Gastrocnemius medialis (tissue), 4 donors: ENCODE data around the gene VPS26C. TPM values are rescaled to one million over a fixed set of nuclear protein-coding genes. Genes with fewer than 3 reads are reported as not detected.
"Not testable (repeated sequence)": the region's sequence is repeated elsewhere in the genome, so short reads cannot be mapped to it uniquely, and the experiment has no call there.

ENCODE experiments used
- ATAC-seq, 2 donors: fragments of 150-250 bp; one replicate each; pipeline ENCODE4 v1.9.1; 2016
- DNase-seq, 2 donors: peaks; one replicate each; pipeline ENCODE4 v3.0.0-alpha.2; 2019
- H3K27ac ChIP-seq, 4 donors: fragments of 200-600 bp; sonication (generic); 1 replicate in 1 of 4; 2 replicates in 3 of 4; pipeline ENCODE4 v1.5.1; 2016 to 2018; ENCODE audit warnings: mild to moderate bottlenecking in 2 of 4, moderate library complexity in 1 of 4
- H3K27me3 ChIP-seq, 3 donors: fragments of 200-600 bp; sonication (generic) in 2 of 3; 1 replicate in 1 of 3; 2 replicates in 2 of 3; pipeline versions ENCODE4 v1.5.1 to v1.6.0; 2016 to 2019; ENCODE audit warnings: mild to moderate bottlenecking in 1 of 3, moderate library complexity in 1 of 3
- H3K36me3 ChIP-seq, 2 donors: fragments of 200-600 bp; sonication (generic) in 1 of 2; one replicate each; pipeline ENCODE4 v1.5.1; 2017 to 2018
- H3K4me1 ChIP-seq, 2 donors: fragments of 200-600 bp; sonication (generic) in 1 of 2; one replicate each; pipeline ENCODE4 v1.5.1; 2016 to 2017; ENCODE audit warnings: mild to moderate bottlenecking in 2 of 2
- H3K4me3 ChIP-seq, 4 donors: fragments of 200-600 bp; sonication (generic) in 3 of 4; 1 replicate in 1 of 4; 2 replicates in 3 of 4; pipeline ENCODE4 v1.5.1; 2016 to 2019; ENCODE audit warnings: mild to moderate bottlenecking in 2 of 4
- H3K9me3 ChIP-seq, 3 donors: fragments of 200-600 bp; sonication (generic) in 2 of 3; 1 replicate in 1 of 3; 2 replicates in 2 of 3; pipeline ENCODE4 v1.5.1; 2016 to 2019
- POLR2A ChIP-seq, 2 donors: fragments of 450-650 bp; IDR thresholded peaks; one replicate each; pipeline ENCODE4 v1.6.1; 2017; ENCODE audit warnings: antibody characterized with exemption in 2 of 2, mild to moderate bottlenecking in 2 of 2, moderate library complexity in 2 of 2
- in situ Hi-C, 4 donors: fragments of 200-750 bp; cut with MboI; loops; one replicate each; pipeline versions ENCODE4 v1.15.0 to v1.8.0; 2017; ENCODE audit warnings: low sequenced_read_pairs in 4 of 4
- intact Hi-C: fragments of 100-400 bp; cut with DNase I; formaldehyde crosslinking; loops from one replicate; pipeline ENCODE4 v1.15.1; 2023; ENCODE audit warnings: low total_unique reads
- total RNA-seq, 4 donors: library from RNA; depleted of rRNA; stranded (reverse); fragments of >200 nt; gene quantifications; one replicate each; pipeline versions ENCODE4 v1.1.0 to v1.2.3, GENCODE V29; 2016
- TF ChIP-seq, protein P1 (sequence below), 5 experiments: fragments of 450-650 bp in 3 of 5; fragments of 200-600 bp in 2 of 5; sonication (generic) in 2 of 5; IDR thresholded peaks in 4 of 5; conservative IDR thresholded peaks in 1 of 5; 1 replicate in 4 of 5; 2 replicates in 1 of 5; pipeline ENCODE4 v1.5.1; 2016 to 2019; ENCODE audit warnings: antibody characterized with exemption in 5 of 5, mild to moderate bottlenecking in 3 of 5, moderate library complexity in 3 of 5

VPS26C gene
- total RNA-seq, 4 donors from 2014 or later = 57.6 to 82.7 (median 75.4) TPM

DNA sequence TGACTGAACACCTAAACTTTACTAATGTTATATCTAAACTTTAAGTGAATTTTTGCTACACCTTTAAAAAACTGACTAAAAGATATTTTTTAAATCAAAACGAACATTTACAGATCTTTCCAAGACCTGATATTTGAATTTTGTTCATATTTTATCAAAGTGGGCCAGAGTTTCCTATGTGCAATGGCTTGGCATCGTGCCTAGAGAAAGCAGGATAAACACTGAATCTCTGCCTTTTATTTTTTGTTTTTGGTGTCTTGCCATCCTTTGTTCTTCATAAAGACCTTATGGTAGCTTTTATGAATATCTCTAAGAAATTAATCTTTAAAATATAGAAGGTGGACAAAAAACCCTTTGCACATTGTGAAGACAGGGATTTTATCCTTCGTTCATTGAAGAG lies 25.8 kb upstream of the VPS26C start:
- peaks cover 0 to 7% of the 10 kb centered on the region in 2 donors for H3K4me1 ChIP-seq
- no peaks in the 10 kb centered on the region for H3K9me3 ChIP-seq
- H3K36me3 ChIP-seq = no peaks in the 10 kb centered on the region
- DNase-seq (no peak), ATAC-seq (no peak)
- TF ChIP-seq POLR2A (IDR thresholded peaks at IDR 0.05) = no peak
- TF ChIP-seq, protein P1, sequence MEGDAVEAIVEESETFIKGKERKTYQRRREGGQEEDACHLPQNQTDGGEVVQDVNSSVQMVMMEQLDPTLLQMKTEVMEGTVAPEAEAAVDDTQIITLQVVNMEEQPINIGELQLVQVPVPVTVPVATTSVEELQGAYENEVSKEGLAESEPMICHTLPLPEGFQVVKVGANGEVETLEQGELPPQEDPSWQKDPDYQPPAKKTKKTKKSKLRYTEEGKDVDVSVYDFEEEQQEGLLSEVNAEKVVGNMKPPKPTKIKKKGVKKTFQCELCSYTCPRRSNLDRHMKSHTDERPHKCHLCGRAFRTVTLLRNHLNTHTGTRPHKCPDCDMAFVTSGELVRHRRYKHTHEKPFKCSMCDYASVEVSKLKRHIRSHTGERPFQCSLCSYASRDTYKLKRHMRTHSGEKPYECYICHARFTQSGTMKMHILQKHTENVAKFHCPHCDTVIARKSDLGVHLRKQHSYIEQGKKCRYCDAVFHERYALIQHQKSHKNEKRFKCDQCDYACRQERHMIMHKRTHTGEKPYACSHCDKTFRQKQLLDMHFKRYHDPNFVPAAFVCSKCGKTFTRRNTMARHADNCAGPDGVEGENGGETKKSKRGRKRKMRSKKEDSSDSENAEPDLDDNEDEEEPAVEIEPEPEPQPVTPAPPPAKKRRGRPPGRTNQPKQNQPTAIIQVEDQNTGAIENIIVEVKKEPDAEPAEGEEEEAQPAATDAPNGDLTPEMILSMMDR (IDR thresholded peaks at IDR 0.05 in 4 of 5, conservative IDR thresholded peaks at IDR 0.05 in 1 of 5) = no peak
- no peak overlapping the region for H3K4me3 ChIP-seq
- H3K27me3 ChIP-seq = no peaks in the 10 kb centered on the region
- in situ Hi-C loops (no loop called here), intact Hi-C loops (no loop called here)
- no peak overlapping the region for H3K27ac ChIP-seq

- Histone ChIP-seq H3K36me3 (no peaks in the 10 kb centered on the region), H3K27ac (no peak overlapping the region), H3K9me3 (no peaks in the 10 kb centered on the region), H3K4me3 (no peak overlapping the region), H3K4me1 (peaks cover 0 to 7% of the 10 kb centered on the region in 2 donors), H3K27me3 (no peaks in the 10 kb centered on the region)
- in situ Hi-C loops (no loop called here), intact Hi-C loops (no loop called here)
- TF ChIP-seq POLR2A (IDR thresholded peaks at IDR 0.05) = no peak
- TF ChIP-seq, protein P1 (IDR thresholded peaks at IDR 0.05 in 4 of 5, conservative IDR thresholded peaks at IDR 0.05 in 1 of 5) = no peak
- DNase-seq (no peak), ATAC-seq (no peak)
These were observed 24.9 kb upstream of the VPS26C start for GRCh38 chr21:37292041-37292440.

DNA sequence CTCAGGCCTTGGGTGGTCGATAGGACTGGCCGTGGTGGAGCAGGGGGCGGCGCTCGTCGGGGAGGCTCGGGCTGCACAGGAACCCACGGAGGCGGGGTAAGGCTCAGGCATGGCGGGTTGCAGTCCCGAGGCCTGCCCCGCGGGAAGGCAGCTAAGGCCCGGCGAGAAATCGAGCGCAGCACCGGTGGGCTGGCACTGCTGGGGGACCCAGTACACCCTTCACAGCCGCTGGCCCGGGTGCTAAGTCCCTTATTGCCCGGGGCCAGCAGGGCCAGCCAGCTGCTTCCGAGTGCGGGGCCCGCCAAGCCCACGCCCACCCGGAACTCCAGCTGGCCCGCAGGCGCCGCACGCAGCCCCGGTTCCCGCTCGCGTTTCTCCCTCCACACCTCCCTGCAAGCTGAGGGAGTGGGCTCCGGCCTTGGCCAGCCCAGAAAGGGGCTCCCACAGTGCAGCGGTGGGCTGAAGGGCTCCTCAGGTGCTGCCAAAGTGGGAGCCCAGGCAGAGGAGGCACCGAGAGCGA lies 16.1 kb upstream of the VPS26C start:
- intact Hi-C loops, DNase-seq, in situ Hi-C loops: not testable (repeated sequence)

DNA sequence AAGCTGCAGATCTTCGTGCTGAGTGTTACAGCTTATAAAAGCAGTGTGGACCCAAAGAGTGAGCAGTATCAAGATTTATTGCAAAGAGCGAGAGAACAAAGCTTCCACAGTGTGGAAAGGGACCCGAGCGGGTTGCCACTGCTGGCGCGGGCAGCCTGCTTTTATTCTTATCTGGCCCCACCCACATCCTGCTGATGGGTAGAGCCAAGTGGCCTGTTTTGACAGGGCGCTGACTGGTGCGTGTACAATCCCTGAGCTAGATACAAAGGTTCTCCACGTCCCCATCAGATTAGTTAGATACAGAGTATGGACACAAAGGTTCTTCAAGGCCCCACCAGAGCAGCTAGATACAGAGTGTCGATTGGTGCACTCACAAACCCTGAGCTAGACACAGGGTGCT lies 15.5 kb upstream of the VPS26C start:
- H3K9me3 ChIP-seq, H3K4me1 ChIP-seq, DNase-seq, H3K36me3 ChIP-seq, H3K27me3 ChIP-seq, in situ Hi-C loops, H3K4me3 ChIP-seq, H3K27ac ChIP-seq, ATAC-seq, intact Hi-C loops: not testable (repeated sequence)

More for the DNA sequence above, 16.1 kb upstream of the VPS26C start:
- not testable (repeated sequence) for H3K4me1 ChIP-seq, H3K27ac ChIP-seq, H3K36me3 ChIP-seq, H3K4me3 ChIP-seq, H3K9me3 ChIP-seq, H3K27me3 ChIP-seq, ATAC-seq

DNA sequence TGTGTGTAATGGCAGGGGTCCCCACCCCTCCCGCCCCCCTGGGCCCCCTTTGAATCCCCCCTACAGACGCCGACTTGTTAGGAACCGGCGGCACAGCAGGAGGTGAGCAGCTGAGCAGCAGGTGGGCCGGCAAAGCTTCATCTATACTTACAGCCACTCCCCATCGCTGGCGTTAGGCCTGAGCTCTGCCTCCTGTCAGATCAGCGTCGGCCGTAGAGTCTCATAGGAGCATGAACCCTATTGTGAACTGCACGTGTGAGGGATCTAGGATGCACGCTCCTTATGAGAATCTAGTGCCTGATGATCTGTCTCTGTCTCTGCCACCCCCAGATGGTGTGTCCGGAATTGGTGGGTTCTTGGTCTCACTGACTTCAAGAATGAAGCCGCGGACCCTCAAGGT lies 14.9 kb upstream of the VPS26C start:
- no peaks in the 10 kb centered on the region for H3K36me3 ChIP-seq

More for the DNA sequence above, 14.9 kb upstream of the VPS26C start:
- intact Hi-C loops (no loop called here), in situ Hi-C loops (no loop called here)
- no peaks in the 10 kb centered on the region for H3K27me3 ChIP-seq
- no peaks in the 10 kb centered on the region for H3K4me1 ChIP-seq
- H3K9me3 ChIP-seq = no peaks in the 10 kb centered on the region
- no peak for ATAC-seq
- H3K4me3 ChIP-seq = peak overlapping the region in 1 of 4 donors; percentile 9
- no peak for DNase-seq
- no peak for TF ChIP-seq POLR2A (IDR thresholded peaks at IDR 0.05)
- TF ChIP-seq, protein P1 (IDR thresholded peaks at IDR 0.05 in 4 of 5, conservative IDR thresholded peaks at IDR 0.05 in 1 of 5) = no peak
- H3K27ac ChIP-seq = no peak overlapping the region
